ENCODE data around the gene TENT4B. TPM values are rescaled to one million over a fixed set of nuclear protein-coding genes. Genes with fewer than 3 reads are reported as not detected.

Gene TENT4B
- total and polyA plus RNA-seq, 8 donors = 14.8 to 19.0 (median 15.9) TPM

DNA sequence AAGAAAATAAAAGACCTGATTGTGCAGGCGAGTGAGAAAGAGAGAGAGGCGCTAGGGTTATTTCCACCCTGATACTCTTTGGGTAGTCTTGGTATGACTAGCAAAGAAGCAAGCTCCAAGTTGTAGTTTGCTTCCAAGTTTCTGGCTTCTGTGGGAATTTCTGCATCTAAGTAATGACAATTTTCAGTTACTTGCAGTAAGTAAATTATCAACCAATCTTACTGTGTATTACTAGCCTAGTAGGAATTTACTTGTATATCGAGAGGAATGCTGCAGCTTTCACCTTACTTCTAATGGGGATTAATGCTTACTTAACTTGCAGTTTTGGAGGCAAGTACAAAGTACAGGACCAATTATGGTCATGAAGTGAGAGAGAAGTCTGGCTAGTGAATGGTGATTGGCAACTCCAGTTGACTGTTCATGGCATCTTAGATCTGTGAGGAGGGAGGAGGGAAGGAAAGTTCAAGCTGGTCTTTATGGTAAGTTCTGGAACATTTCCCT lies 31.9 kb downstream of the TENT4B start:
- TF ChIP-seq, protein P1, sequence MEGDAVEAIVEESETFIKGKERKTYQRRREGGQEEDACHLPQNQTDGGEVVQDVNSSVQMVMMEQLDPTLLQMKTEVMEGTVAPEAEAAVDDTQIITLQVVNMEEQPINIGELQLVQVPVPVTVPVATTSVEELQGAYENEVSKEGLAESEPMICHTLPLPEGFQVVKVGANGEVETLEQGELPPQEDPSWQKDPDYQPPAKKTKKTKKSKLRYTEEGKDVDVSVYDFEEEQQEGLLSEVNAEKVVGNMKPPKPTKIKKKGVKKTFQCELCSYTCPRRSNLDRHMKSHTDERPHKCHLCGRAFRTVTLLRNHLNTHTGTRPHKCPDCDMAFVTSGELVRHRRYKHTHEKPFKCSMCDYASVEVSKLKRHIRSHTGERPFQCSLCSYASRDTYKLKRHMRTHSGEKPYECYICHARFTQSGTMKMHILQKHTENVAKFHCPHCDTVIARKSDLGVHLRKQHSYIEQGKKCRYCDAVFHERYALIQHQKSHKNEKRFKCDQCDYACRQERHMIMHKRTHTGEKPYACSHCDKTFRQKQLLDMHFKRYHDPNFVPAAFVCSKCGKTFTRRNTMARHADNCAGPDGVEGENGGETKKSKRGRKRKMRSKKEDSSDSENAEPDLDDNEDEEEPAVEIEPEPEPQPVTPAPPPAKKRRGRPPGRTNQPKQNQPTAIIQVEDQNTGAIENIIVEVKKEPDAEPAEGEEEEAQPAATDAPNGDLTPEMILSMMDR (IDR thresholded peaks at IDR 0.05) = no peak
- Histone ChIP-seq H3K4me1 (peaks cover 4 to 23% of the 10 kb centered on the region in 2 donors), H3K4me3 (no peak overlapping the region)

DNA sequence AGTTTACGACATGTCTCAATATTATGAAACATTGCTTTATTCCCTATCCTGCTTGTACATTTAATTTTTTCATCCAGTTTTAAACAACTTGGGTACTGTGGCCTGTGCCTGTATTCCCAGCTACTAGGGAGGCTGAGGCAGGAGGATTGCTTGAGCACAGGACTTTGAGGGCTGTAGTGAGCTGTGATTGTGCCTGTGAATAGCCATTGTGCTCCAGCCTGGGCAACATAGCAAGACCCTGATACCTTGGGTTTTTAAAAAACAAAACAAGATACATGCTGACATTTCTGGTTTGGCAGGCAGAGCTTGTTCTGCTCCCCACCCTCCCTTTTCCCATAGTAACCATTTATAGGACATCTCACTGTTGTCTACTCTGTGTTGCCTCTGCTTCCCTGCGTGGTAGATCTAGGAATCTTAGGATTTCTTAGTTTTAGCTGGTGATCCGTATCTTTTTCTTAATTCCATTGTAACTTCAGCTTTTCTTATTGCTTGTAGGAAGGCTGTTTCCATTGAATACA lies 35.6 kb downstream of the TENT4B start:
- no peak overlapping the region for H3K27ac ChIP-seq
- no peak overlapping the region for H3K4me3 ChIP-seq
- no peak for ATAC-seq
- no peaks in the 10 kb centered on the region for H3K9me3 ChIP-seq
- no peaks in the 10 kb centered on the region for H3K27me3 ChIP-seq
- DNase-seq = no peak
- TF ChIP-seq, protein P1 (IDR thresholded peaks at IDR 0.05) = no peak
- intact Hi-C loops (cut with DNase I) = no loop called here
- no peaks in the 10 kb centered on the region for H3K36me3 ChIP-seq
- peaks cover 0 to 23% of the 10 kb centered on the region in 2 donors for H3K4me1 ChIP-seq

More for the DNA sequence above, 31.9 kb downstream of the TENT4B start:
- Histone ChIP-seq H3K36me3 (no peaks in the 10 kb centered on the region), H3K27me3 (no peaks in the 10 kb centered on the region), H3K27ac (peak overlapping the region in 1 of 2 donors; percentile 9), H3K9me3 (no peaks in the 10 kb centered on the region)
- peak; percentile 45 for ATAC-seq
- no peak for DNase-seq
- intact Hi-C loops (cut with DNase I) = no loop called here

DNA sequence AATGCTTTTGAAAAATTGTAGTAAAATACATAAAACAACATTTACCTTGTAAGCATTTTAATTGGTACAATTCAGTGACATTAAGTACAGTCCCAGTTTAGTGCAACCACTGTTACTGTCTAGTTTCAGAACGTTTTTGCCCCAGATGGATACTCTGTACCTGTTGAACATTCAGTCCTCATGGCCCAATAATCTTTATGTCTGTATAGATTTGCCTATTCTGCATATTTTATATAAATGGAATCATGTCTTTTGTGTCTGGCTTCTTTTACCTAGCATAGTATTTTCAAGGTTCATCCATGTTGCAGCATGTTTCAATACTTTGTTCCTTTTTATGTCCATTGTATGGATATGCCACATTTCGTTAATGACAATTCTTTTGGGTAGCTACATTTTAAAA lies 37.2 kb downstream of the TENT4B start:
- H3K27me3 ChIP-seq = no peaks in the 10 kb centered on the region
- H3K4me1 ChIP-seq = peaks cover 0 to 24% of the 10 kb centered on the region in 2 donors
- intact Hi-C loops (cut with DNase I) = no loop called here
- DNase-seq (no peak), ATAC-seq (no peak)
- H3K4me3 ChIP-seq = no peak overlapping the region
- TF ChIP-seq, protein P1 (IDR thresholded peaks at IDR 0.05) = no peak
- no peaks in the 10 kb centered on the region for H3K36me3 ChIP-seq
- no peaks in the 10 kb centered on the region for H3K9me3 ChIP-seq
- no peak overlapping the region for H3K27ac ChIP-seq

DNA sequence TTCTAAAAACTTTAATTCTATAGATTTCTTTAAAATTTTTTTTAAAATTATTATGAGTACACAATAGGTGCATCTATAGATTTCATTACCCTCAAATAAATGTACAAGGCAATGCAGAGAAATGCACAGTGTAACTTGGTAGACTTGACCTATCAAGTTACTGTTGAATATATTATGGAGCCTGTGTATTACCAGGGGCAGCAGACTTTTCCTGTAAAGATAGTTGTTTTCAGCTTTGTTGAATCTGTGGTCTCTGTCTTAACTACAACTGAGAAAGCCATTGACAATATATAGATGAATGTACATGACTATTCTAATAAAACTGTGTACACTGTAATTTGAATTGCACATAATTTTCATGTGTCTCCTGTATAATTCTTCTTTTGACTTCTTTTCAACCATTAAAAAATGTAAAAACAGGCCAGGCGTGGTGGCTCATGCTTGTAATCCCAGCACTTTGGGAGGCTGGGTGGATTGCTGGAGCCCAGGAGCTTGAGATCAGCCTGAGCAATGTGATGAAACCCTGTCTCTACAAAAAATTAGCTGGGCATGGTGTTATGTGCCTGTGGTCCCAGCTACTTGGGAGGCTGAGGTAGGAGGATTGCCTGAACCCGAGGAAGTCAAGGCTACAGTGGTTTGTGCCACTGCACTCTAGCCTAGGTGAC lies 39.4 kb downstream of the TENT4B start:
- H3K9me3 ChIP-seq = no peaks in the 10 kb centered on the region
- no peaks in the 10 kb centered on the region for H3K27me3 ChIP-seq
- peaks cover 0 to 40% of the 10 kb centered on the region in 2 donors for H3K4me1 ChIP-seq
- ATAC-seq (no peak), DNase-seq (no peak)
- no peaks in the 10 kb centered on the region for H3K36me3 ChIP-seq
- intact Hi-C loops (cut with DNase I) = no loop called here
- TF ChIP-seq, protein P1 (IDR thresholded peaks at IDR 0.05) = no peak
- H3K27ac ChIP-seq = no peak overlapping the region
- no peak overlapping the region for H3K4me3 ChIP-seq

DNA sequence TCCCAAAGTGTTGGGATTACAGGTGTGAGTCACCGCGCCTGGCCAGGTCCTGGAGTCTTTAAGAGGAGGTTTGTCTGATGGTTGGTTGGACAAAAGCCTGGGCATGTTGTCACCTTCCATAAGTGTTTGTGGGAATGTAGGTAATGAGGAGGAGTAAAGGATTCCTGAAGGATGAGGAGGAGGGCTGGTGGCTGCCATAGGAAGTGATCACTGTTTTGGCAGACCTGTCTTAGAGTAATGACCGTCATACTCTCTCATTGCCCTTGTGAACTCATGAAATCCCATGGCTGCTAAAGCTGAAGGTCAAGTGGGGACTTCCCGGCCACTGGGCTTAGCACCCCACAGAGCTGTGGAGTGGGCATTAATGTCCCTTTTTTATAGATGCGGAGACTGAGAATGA lies 40.5 kb downstream of the TENT4B start:
- no peaks in the 10 kb centered on the region for H3K9me3 ChIP-seq
- peak; percentile 64 for ATAC-seq
- H3K36me3 ChIP-seq = no peaks in the 10 kb centered on the region
- intact Hi-C loops (cut with DNase I) = no loop called here
- H3K4me1 ChIP-seq = peaks cover 0 to 40% of the 10 kb centered on the region in 2 donors
- no peak overlapping the region for H3K4me3 ChIP-seq
- no peak for DNase-seq
- TF ChIP-seq, protein P1 (IDR thresholded peaks at IDR 0.05) = no peak
- no peak overlapping the region for H3K27ac ChIP-seq
- H3K27me3 ChIP-seq = no peaks in the 10 kb centered on the region

Measured in left lung (tissue), 10 donors.